ENCODE measurements around the gene FGF5.
"Not testable (repeated sequence)": the region's sequence is repeated elsewhere in the genome, so short reads cannot be mapped to it uniquely, and the experiment has no call there.

The FGF5 gene

DNA sequence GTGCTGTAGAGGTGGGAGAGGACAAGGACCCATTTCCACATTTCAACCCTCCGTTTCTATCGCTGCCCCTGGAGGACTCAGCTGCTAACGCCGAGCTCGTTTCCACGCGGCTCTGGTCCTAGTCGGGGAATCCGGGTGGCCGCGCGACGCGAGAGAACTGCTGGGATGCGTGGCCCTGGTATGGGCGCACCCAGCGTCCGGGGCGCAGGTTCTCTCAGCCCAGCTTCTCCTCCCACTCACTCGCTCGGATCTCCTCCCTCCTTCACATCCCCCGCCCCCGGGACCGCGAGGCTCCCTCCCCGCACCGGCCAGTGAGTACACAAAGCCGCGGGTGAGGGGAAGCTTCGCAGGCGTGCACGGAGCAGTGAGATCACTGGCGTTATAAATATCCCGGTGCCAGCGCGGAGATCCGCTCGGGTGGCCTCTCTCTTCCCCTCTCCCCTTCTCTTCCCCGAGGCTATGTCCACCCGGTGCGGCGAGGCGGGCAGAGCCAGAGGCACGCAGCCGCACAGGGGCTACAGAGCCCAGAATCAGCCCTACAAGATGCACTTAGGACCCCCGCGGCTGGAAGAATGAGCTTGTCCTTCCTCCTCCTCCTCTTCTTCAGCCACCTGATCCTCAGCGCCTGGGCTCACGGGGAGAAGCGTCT is at the start of gene FGF5:
Gene FGF5 (plus strand): TSS at position 412 of the 649 bp plus-strand sequence. CDS start 161 bp downstream, at position 573.
- DNase-seq: peak; percentile 37

DNA sequence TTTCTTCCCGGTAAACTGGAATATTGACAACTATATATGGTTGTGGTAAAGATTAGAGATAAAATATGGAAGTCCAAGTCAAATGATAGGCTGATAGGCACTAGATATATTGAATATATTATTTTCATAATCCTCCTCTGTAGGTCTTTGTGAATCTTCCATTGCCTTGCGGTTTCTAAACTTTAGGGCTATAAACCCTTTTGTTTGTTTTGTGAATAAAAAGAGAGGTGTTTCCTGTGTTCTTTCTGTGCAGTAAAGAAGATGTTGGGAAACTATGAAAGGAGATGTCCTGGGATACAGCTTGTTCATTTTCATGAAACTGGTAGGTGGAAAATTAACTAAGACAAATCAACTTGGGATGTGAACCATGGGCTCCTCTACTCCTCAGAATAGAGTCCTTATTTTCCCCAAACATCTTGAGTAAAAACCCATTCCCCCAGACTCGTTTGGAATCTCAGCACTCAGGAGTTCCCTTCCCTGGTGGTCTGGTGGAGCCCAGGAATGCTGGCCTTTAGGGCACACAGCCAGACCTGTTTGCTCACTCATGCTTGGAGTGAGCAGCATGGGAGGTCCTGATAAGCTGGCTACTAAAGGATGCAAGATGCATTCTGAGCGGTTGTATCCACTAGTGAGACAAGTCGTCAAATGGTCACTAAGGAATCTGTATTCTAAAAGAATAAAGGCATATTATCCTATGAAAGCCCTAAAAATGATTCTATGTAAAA is 47.0 kb upstream of the FGF5 start:
- no peak for DNase-seq

DNA sequence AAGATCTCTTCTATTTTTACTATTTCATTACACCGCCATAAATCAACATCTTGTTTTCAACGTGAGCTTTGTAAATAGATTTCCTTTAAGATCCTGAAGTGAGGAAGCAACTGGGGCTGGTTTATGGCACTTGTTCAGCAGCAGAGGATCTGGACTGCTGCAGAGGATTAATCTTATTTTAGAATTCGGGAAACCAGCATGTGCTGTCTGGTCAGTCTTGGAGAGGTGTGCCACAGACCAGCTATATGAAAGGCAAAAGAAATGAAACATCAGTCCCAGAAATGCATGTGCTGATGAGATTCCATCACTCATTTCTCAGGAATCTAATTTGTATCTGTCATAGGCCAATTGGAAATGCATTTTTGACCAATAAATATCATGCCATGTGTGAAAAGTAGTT is 45.8 kb upstream of the FGF5 start:
- DNase-seq: no peak

DNA sequence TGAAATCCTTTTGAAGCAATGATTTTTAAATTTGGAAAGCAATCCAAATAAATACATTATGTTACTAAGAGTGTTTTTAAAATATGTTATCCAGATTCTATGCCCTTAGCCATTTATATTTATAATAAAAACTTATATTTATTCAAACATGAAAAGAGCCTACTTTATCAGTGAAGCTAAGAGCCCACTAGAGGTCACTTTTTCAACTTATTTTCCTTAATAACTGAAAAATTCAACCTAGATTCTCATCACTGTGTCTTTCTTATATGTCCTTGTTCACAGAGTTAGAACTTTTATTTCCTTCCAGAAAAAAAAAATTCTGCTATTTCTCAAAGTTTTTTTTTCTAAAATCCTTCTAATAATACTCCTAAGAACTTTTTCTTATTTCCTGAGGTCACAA is 45.3 kb upstream of the FGF5 start:
- DNase-seq: no peak

- DNase-seq: no peak
These were observed 40.9 kb upstream of the FGF5 start for GRCh38 chr4:80225595-80225994.

DNA sequence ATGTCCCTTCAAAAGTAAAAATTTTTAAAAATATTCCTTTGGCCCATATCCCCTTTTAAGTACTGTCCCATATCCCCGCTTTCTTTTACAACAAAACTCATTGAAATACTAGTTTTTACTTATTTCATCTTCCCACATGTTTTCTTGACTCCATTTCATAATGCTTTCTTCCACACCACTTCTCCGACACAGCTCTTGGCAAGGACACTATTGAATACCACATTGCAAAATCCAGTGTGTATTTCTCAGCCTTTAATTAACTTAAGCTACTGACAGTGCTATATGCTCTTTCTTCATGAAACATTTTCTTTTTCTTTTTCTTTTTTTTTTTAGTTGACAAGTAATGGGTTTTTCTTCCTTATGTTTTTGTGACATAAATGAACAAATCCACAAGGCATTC is 40.4 kb upstream of the FGF5 start:
- DNase-seq: no peak

- DNase-seq: no peak
These were observed 38.0 kb upstream of the FGF5 start for GRCh38 chr4:80228460-80228859.

DNA sequence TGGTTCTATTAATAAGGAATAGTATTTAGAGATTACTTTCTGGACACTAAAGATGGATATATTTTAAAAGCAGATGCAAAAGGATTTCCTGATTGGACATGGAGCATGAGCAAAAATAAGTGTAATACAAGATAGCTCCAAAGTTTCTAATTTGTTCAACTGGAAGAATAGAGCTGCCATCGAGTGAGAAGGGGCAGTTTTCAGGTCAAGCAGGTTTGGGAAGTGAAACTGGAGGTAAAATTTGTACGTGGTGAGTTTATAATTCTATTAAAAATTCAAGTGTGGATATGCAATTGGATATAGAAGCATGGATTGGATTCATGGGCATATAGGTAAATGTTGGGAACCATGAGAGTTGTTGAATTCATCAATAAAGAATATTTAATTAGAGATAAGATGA is 37.3 kb upstream of the FGF5 start:
- no peak for DNase-seq

GRCh38 chr4:80229590-80229989 is 36.9 kb upstream of the FGF5 start:
- no peak for DNase-seq

DNA sequence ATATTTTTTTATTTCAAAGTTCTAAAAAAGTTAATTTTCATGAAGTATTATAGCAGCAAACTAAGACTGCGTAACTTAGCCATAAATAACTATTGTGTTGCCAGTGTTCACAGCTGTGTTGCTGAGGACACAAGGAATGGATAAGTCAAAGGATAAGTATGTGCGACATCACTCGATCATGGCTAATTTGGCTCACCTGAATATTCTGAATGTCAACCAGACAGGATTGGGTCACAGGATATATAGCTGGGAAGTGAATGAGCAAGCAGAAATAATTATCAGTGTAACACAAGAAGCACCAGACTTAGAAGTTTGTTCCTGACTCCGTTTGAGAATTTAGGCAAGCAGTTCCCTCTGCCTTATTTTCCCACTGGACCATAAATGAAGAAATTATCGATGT is 35.3 kb upstream of the FGF5 start:
- no peak for DNase-seq

DNA sequence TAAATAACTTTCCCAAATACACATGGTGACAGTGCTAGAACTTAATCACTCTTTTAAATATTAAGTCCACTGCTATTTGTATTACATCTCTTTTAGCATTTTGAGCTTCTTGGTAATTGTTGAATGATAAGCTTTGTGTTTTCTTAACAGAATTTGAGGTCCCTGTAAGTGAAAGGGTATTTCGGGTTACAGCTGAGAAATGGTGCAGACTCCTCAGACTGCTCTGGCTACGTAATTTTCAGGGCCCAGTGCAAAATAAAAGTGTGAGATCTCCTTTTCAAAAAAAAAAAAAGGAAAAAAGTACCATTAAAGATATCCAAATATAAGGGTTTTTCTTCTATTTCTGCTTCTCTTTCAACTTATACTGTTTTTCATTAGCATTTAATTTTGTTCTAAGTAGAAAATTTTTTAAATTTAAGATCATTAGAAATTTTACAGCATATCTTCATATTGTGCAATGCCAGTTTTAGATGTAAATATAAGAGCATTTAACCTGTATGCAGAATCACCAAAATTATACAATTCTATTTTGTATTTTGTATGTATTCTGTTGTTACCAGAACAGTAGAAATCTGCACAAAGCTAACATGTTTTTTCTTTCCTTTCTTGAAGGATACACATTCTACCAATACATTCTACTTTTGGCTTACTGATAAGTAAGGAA is 33.6 kb upstream of the FGF5 start:
- DNase-seq: no peak

GRCh38 chr4:80233390-80233789 is 33.1 kb upstream of the FGF5 start:
- DNase-seq: no peak

- DNase-seq: no peak
These were observed 31.0 kb upstream of the FGF5 start for GRCh38 chr4:80235451-80235850.

- DNase-seq: no peak
These were observed 28.5 kb upstream of the FGF5 start for GRCh38 chr4:80237992-80238391.

DNA sequence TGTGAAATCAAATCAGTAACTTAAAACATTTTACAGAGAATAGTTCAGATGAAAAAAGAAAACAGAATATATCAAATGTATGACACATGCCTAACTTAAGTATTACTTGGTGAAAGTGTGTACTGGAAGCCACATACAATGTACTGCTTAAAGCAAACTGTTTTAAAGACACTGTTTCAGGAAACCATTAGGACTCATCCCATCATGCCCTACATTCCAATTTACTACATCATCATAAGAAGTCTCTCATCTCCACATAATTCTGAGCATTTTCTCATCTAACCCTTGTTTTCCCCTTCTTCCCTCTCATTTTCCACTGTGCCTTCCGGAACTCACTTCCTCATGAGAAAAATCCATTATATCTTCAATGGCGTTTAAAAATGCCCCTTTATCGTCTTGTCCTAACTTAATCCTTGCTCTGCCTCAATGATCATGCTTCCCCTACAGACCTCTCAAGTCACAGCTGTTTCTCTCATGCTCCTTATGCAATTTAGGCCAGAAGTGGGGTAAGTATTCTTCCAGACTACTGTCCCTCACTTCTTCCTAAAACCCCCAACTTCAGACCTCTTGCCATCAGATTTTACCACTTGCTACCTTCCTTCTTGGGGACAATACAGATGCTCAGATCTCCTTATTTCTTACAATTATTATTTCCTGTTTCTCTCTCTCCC is 26.8 kb upstream of the FGF5 start:
- no peak for DNase-seq

- DNase-seq: no peak
These were observed 25.5 kb upstream of the FGF5 start for GRCh38 chr4:80240976-80241375.

DNA sequence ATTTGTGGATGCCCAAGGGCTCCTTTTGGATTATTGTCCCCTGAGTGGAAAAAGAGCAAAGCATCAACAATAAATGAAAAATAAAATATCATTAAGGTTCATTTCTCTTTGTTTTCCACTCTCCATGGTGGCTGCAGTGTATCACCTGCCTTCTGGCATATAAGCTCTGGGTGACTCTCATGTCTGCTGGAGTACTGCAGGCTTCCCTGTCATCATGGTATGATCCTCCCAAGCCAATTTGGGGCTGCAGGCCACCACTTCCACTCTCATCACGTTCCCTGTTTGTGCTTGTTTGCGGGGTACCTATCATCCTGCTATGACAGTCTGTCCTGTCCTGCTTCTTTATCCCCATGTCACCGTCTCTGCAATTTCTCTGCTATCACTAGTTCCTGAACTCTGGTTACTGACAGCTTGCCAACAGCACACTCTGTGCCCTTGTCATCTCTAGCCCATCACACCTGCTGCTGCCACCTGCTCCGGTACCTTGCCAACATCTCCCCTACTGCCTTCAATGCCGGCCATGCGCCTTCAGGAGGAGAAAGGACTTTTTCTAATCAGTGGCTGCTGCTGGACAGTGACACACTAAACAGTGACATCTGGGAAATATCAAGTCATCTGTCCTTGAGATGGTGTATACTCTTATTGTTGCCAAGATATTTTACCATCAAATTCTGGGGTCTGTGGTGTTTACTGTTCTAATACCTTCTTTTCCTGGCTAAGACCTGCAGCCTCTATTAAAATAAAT is 23.0 kb upstream of the FGF5 start:
- no peak for DNase-seq

DNA sequence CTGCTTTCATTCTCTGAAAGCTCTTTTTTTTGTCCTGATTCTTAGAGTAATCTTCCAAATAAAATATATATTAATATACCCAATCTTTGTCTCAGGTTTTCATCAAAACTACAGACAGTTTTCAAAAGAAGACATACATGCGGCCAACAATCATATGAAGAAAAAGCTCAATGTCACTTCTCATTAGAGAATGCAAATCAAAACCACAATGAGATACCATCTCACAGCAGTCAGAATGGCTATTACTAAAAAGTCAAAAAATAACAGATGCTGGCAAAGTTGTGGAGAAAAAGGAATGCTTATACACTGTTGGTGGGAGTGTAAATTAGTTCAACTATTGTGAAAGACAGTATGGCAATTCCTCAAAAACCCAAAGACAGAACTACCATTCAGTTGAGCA is 19.0 kb upstream of the FGF5 start:
- not testable (repeated sequence) for DNase-seq

- DNase-seq: no peak
These were observed 17.3 kb upstream of the FGF5 start for GRCh38 chr4:80249144-80249543.

GRCh38 chr4:80252427-80252826 is 14.0 kb upstream of the FGF5 start:
- DNase-seq: no peak

- no peak for DNase-seq
These were observed 13.5 kb upstream of the FGF5 start for GRCh38 chr4:80252953-80253352.

- DNase-seq: no peak
These were observed 13.0 kb upstream of the FGF5 start for GRCh38 chr4:80253510-80253909.

- DNase-seq: no peak
These were observed 12.3 kb upstream of the FGF5 start for GRCh38 chr4:80254114-80254513.

Measured in NCI-H1436 treated with DMSO at 0.1 percent for 48 hours (cell line).